SKM-1 treated with dmso at 0.1 percent for 144 hours (cell line): ENCODE measurements around the gene PWWP2B.

Source experiments
- DNase-seq: peaks from one replicate; lab custom pipeline; 2025; ENCODE audit not compliant: unreplicated experiment; lab: John Stamatoyannopoulos, UW

PWWP2B gene

GRCh38 chr10:132416566-132417256, 19.7 kb downstream of the PWWP2B start:
- DNase-seq: no peak

GRCh38 chr10:132417257-132417910, 20.4 kb downstream of the PWWP2B start:
- no peak for DNase-seq

GRCh38 chr10:132417957-132418441, 21.0 kb downstream of the PWWP2B start:
- no peak for DNase-seq

- DNase-seq: no peak
These were observed 21.8 kb downstream of the PWWP2B start for GRCh38 chr10:132418527-132419416.

GRCh38 chr10:132419538-132420468, 22.8 kb downstream of the PWWP2B start:
- peak; percentile 44 for DNase-seq

GRCh38 chr10:132420469-132420980, 23.5 kb downstream of the PWWP2B start:
- no peak for DNase-seq

GRCh38 chr10:132420981-132421846, 24.2 kb downstream of the PWWP2B start:
- peak; percentile 81 for DNase-seq

GRCh38 chr10:132421847-132422751, 25.1 kb downstream of the PWWP2B start:
- DNase-seq: no peak

GRCh38 chr10:132422903-132423825, 26.2 kb downstream of the PWWP2B start:
- peak; percentile 75 for DNase-seq

GRCh38 chr10:132423966-132424861, 27.2 kb downstream of the PWWP2B start:
- no peak for DNase-seq

- DNase-seq: no peak
These were observed 28.2 kb downstream of the PWWP2B start for GRCh38 chr10:132425029-132425756.

- no peak for DNase-seq
These were observed 28.8 kb downstream of the PWWP2B start for GRCh38 chr10:132425757-132426155.

- DNase-seq: no peak
These were observed 30.2 kb downstream of the PWWP2B start for GRCh38 chr10:132427006-132427771.

GRCh38 chr10:132427939-132428367, 31.0 kb downstream of the PWWP2B start:
- DNase-seq: no peak
